GM12891 (cell line): ENCODE data around the gene NKX6-2.

Source experiments
- PAX5 ChIP-seq: IDR thresholded peaks from 2 replicates; pipeline ENCODE4 v1.6.1; 2011; ENCODE audit warnings: low read length, moderate library complexity, mild to moderate bottlenecking; ENCODE audit not compliant: insufficient read depth, severe bottlenecking
- POLR2A ChIP-seq: IDR thresholded peaks from 2 replicates; pipeline ENCODE4 v1.6.1; 2011; ENCODE audit warnings: low read depth, low read length, control low read depth
- POLR2AphosphoS5 ChIP-seq: IDR thresholded peaks from 2 replicates; pipeline ENCODE4 v1.6.1; 2011; ENCODE audit warnings: low read depth, low read length, control low read depth
- POU2F2 ChIP-seq: IDR thresholded peaks from 2 replicates; pipeline ENCODE4 v1.6.1; 2011; ENCODE audit warnings: low read depth, mild to moderate bottlenecking, control low read depth, low read length, moderate library complexity
- SPI1 ChIP-seq: IDR thresholded peaks from 2 replicates; pipeline ENCODE4 v1.6.1; 2011; ENCODE audit warnings: low read depth, low read length, control low read depth
- TAF1 ChIP-seq: IDR thresholded peaks from 2 replicates; pipeline ENCODE4 v1.6.1; 2011; ENCODE audit warnings: low read depth, low read length, control low read depth

- TF ChIP-seq POLR2AphosphoS5: no peak
- no peak for TF ChIP-seq POLR2A
- TF ChIP-seq TAF1: no peak
- TF ChIP-seq POU2F2: no peak
- TF ChIP-seq PAX5: no peak
- no peak for TF ChIP-seq SPI1
Observed at GRCh38 chr10:132813560-132814468, 27.9 kb upstream of the NKX6-2 start.
